Peyer's patch (tissue), 4 donors: ENCODE measurements around the gene CRACDL. TPM values are rescaled to one million over a fixed set of nuclear protein-coding genes. Genes with fewer than 3 reads are reported as not detected.
A peak's percentile ranks its signal among the peaks of the same experiment; 100 is the strongest.

Experiments
- DNase-seq, 3 donors: peaks; one replicate each; pipeline ENCODE4 v3.0.0-alpha.2; 2017 to 2019
- H3K27ac ChIP-seq, 4 donors: fragments of 200-600 bp; sonication (generic); one replicate each; pipeline ENCODE4 v1.5.1; 2016 to 2019
- H3K27me3 ChIP-seq, 2 donors: fragments of 200-600 bp; sonication (generic); one replicate each; pipeline ENCODE4 v1.5.1; 2019
- H3K36me3 ChIP-seq, 3 donors: fragments of 200-600 bp; sonication (generic); one replicate each; pipeline ENCODE4 v1.5.1; 2016 to 2019
- H3K4me1 ChIP-seq, 4 donors: fragments of 200-600 bp; sonication (generic); one replicate each; pipeline ENCODE4 v1.5.1; 2016 to 2019
- H3K4me3 ChIP-seq, 4 donors: fragments of 200-600 bp; sonication (generic); 1 replicate in 3 of 4; 2 replicates in 1 of 4; pipeline ENCODE4 v1.5.1; 2016 to 2019; ENCODE audit warnings: mild to moderate bottlenecking in 1 of 4
- H3K9me3 ChIP-seq, 4 donors: fragments of 200-600 bp; sonication (generic); one replicate each; pipeline ENCODE4 v1.5.1; 2016 to 2019; ENCODE audit warnings: mild to moderate bottlenecking in 1 of 4
- POLR2A ChIP-seq, 2 donors: fragments of 450-650 bp; IDR thresholded peaks; one replicate each; pipeline ENCODE4 v1.5.1; 2017; ENCODE audit warnings: antibody characterized with exemption in 2 of 2, mild to moderate bottlenecking in 2 of 2, moderate library complexity in 2 of 2
- total RNA-seq, 4 donors: library from RNA; depleted of rRNA; stranded (reverse); fragments of >200 nt; gene quantifications; one replicate each; pipeline ENCODE4 v1.1.0, GENCODE V29; 2016
- TF ChIP-seq, protein P1 (sequence below), 6 experiments: fragments of 450-650 bp in 4 of 6; fragments of 200-600 bp in 2 of 6; sonication (generic) in 1 of 6; IDR thresholded peaks; one replicate each; pipeline ENCODE4 v1.5.1; 2017 to 2019; ENCODE audit warnings: antibody characterized with exemption in 6 of 6, mild to moderate bottlenecking in 3 of 6, moderate library complexity in 1 of 6

The CRACDL gene
- total RNA-seq, 4 donors from 2014 or later = 3.3 to 36.5 (median 10.2) TPM

- H3K27ac ChIP-seq = no peak overlapping the region
- TF ChIP-seq, protein P1, sequence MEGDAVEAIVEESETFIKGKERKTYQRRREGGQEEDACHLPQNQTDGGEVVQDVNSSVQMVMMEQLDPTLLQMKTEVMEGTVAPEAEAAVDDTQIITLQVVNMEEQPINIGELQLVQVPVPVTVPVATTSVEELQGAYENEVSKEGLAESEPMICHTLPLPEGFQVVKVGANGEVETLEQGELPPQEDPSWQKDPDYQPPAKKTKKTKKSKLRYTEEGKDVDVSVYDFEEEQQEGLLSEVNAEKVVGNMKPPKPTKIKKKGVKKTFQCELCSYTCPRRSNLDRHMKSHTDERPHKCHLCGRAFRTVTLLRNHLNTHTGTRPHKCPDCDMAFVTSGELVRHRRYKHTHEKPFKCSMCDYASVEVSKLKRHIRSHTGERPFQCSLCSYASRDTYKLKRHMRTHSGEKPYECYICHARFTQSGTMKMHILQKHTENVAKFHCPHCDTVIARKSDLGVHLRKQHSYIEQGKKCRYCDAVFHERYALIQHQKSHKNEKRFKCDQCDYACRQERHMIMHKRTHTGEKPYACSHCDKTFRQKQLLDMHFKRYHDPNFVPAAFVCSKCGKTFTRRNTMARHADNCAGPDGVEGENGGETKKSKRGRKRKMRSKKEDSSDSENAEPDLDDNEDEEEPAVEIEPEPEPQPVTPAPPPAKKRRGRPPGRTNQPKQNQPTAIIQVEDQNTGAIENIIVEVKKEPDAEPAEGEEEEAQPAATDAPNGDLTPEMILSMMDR (IDR thresholded peaks at IDR 0.05) = no peak
- TF ChIP-seq POLR2A (IDR thresholded peaks at IDR 0.05) = no peak
- peaks cover 0 to 7% (median 0%) of the 10 kb centered on the region in 4 donors for H3K4me1 ChIP-seq
- H3K4me3 ChIP-seq = no peak overlapping the region
- no peaks in the 10 kb centered on the region for H3K36me3 ChIP-seq
- DNase-seq = peak in 1 of 3 donors; percentile 43
- H3K9me3 ChIP-seq = no peaks in the 10 kb centered on the region
- no peaks in the 10 kb centered on the region for H3K27me3 ChIP-seq
Observed at GRCh38 chr2:98912221-98912851, 23.7 kb downstream of the CRACDL start.

DNA sequence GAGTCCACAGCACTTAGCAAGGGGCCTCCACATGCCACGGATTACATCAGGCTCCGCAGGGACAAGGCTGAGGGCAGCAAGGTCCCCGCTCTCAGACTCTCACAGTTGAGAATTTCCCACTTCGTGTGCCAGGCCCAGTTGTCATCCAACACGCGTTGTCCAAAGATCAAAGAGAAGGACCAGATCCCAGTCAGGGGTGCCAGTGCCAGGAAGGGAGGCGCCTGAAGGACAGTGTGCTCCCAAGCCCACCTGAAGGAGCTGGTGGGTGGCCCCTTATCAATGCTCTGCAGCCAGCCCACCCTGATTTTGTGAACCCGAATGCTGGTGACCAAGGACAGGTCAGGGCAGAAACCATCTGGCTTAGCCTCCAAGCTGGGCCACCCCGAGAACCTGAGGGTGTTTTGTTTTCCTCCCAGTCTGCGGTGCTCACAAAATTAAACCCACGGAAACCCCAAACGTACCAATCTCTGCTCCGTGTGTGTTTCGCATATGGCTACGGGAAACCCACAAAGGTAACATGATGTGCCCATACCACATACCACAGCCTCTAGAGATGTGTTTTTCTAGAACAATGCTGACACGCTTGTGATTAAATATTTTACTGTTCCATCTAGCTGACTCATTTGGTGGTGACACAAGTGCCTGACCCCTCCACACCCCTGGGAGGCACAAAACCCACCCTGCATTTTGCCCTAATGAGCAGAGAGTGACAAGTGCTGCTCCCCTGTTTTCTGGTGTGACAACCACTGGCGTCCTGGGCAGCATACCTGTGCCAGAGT is 24.5 kb downstream of the CRACDL start:
- Histone ChIP-seq H3K4me1 (peaks cover 0 to 7% (median 0%) of the 10 kb centered on the region in 4 donors), H3K36me3 (no peaks in the 10 kb centered on the region), H3K9me3 (no peaks in the 10 kb centered on the region), H3K27ac (no peak overlapping the region), H3K27me3 (no peaks in the 10 kb centered on the region), H3K4me3 (no peak overlapping the region)
- peak in 1 of 3 donors; percentile 63 for DNase-seq
- TF ChIP-seq, protein P1 (IDR thresholded peaks at IDR 0.05) = no peak
- TF ChIP-seq POLR2A (IDR thresholded peaks at IDR 0.05) = no peak

DNA sequence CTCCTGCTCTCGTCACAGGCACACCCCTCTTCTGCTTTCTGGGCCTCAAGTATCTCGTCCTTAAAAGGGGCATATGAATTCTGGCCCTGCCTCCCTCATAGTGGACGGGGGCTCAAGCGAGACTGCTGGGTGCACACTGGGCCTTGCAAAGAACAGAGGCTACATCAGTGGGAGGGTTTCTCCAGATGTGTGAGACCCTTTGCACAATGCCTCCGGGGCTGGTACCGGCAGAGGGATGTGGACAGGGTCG is 25.0 kb downstream of the CRACDL start:
- no peak for TF ChIP-seq POLR2A (IDR thresholded peaks at IDR 0.05)
- TF ChIP-seq, protein P1 (IDR thresholded peaks at IDR 0.05) = no peak
- H3K27ac ChIP-seq = no peak overlapping the region

DNA sequence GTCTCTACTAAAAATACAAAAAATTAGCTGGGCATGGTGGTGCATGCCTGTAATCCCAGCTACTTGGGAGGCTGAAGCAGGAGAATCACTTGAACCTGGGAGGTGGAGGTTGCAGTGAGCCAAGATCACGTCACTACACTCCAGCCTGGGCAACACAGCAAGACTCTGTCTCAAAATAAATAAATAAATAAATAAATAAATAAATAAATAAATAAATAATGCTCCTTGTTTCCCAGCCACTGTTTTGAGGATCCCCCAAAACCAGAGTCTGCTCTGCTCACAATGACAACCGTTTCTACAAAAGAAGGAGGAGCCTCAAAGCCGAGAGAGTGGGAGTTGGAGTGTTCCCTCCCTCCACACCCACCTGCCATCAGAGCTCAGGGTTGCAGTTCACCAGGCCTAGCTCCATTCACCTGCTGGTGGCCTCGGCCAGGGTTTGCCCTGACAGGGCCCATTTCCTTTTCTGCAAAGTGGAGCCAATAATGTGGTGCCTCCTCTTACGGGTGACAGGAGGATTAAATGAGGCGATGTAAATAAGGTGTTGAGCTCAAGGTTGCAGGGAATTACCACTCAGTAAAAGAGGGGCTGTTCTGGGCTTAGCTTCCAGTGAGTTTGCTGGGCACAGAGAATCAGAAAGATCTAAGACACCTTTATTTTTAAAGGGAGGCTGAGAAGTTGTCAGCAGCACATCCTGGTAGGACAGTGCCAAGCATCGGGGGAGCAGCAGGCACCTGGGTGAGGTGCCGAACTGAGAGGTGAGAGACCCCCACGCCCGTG is 25.5 kb downstream of the CRACDL start:
- Histone ChIP-seq H3K27ac (no peak overlapping the region), H3K4me3 (no peak overlapping the region), H3K27me3 (no peaks in the 10 kb centered on the region), H3K9me3 (no peaks in the 10 kb centered on the region), H3K36me3 (no peaks in the 10 kb centered on the region), H3K4me1 (peaks cover 0 to 7% (median 0%) of the 10 kb centered on the region in 4 donors)
- TF ChIP-seq, protein P1 (IDR thresholded peaks at IDR 0.05) = no peak
- no peak for TF ChIP-seq POLR2A (IDR thresholded peaks at IDR 0.05)
- no peak for DNase-seq

More for the DNA sequence above, 25.0 kb downstream of the CRACDL start:
- Histone ChIP-seq H3K9me3 (no peaks in the 10 kb centered on the region), H3K4me1 (peaks cover 0 to 7% (median 0%) of the 10 kb centered on the region in 4 donors), H3K27me3 (no peaks in the 10 kb centered on the region), H3K4me3 (no peak overlapping the region), H3K36me3 (no peaks in the 10 kb centered on the region)
- peak in 1 of 3 donors; percentile 31 for DNase-seq

DNA sequence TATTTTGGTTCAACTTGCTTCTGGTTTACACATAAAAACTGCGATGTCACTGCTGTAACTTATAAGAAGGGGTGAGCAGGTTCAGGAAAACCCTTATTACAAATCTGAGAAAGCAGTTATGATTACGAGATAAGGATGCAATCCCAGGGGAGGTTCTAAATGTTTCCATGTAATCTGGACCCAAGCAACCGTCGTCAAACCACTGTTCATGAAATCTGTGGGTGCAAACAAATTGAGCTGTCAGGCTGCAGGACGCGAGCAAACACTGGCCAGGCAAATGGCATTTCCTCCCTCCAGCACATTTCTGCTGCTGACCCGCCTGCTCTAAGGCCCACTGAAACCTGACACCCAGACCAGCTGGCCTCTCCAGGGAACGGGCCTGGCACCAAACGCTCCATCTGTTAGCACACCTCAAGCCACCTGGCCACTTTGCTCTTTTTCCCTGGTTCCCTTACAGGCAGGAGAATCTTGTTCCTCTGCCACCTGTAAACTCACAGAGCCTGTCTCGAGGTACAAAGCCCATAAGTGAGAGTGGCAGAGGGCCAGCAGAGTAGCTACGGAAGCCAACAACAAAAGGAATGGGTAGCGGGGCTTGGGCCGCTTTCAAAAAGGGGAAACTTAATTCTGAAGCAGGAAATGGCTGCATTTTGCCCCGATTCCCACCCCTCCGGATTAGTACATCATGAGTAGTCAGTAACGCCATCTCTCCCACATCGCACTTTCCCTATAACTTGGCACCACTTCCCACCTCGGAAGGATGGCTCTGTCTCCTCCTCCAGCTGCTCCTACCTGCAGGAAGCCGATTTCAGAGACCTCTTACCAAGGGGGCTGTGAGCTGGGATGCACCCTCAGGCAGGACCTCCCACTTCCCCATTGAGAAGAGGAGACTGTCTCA is 26.5 kb downstream of the CRACDL start:
- peak in 1 of 3 donors; percentile 46 for DNase-seq
- Histone ChIP-seq H3K27me3 (no peaks in the 10 kb centered on the region), H3K36me3 (no peaks in the 10 kb centered on the region), H3K9me3 (no peaks in the 10 kb centered on the region), H3K4me3 (no peak overlapping the region), H3K4me1 (peaks cover 0 to 7% (median 0%) of the 10 kb centered on the region in 4 donors), H3K27ac (no peak overlapping the region)
- no peak for TF ChIP-seq POLR2A (IDR thresholded peaks at IDR 0.05)
- TF ChIP-seq, protein P1 (IDR thresholded peaks at IDR 0.05) = no peak
